RPMI7951 (cell line): ENCODE measurements around the gene ARSB. TPM values are rescaled to one million over a fixed set of nuclear protein-coding genes. Genes with fewer than 3 reads are reported as not detected.
"Not testable (repeated sequence)": the region's sequence is repeated elsewhere in the genome, so short reads cannot be mapped to it uniquely, and the experiment has no call there.

Source experiments
- DNase-seq: peaks from one replicate; pipeline ENCODE4 v3.0.0-alpha.2; 2012; ENCODE audit warnings: low read depth
- total RNA-seq: library from RNA; depleted of rRNA; stranded (reverse); fragments of >200 nt; shearing (Covaris generic); gene quantifications from 2 replicates; pipeline ENCODE4 v1.2.3, GENCODE V29; 2014

Gene ARSB
- total RNA-seq, 1 experiment from 2014 or later, result 18.5 TPM

DNA sequence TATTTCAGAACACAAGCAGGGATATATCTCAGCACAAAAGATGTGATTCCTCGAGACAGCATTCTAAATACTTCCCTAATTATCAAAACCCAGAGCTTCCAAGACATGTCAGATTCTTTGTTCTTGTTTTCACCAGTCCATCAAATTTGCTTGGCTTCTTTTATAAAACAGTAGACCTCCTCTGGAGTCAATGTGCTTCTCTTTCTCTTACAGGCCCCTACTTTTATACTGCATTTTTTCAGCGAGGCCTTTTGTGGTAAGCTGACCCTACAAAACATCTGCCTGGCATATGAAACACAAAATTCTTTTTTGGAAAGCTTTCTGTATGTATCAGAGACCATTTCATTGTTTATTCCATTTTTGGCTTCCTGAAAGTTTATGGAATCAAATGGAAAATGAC, 81.8 kb downstream of the ARSB start:
- no peak for DNase-seq

DNA sequence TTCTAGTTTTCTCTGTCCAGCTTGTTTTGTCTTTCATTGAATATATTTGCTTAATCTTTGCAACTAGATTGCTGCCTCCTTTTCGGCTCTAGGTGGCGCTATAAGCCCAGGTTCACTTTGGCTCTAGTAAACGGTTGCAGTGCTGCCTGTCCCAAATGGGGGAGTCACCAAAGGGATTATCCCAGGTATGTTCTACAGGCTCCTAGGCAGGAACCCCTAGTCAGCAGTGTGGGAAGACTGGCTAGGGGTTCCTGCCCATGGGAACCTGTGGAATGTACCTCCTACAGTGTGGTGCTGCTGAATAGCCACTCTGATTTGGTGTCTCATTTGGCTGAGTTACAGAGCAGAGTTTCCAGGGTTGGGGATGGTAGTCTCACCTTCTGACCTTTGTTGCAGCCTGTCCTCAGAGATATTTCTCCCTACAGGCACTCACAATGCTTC, 85.2 kb downstream of the ARSB start:
- DNase-seq, result peak; percentile 58

DNA sequence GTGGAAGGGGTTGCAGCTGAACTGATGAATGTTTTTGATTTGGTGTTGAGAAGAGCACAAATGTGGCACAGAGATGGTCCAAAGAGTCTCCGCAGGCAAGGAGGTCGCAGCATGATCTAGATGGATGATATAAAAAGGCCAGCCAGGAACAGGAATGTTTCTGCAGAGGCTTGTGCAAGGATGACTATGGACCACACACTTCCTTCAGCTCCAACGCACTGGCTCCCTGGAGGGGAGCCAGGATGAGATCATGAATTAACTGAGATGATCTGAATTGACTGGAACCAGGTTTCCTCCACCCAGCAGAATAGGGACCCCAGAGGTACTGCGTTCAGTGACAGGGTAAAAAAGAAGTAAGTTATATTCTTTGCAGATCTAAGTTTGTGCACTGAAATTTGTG, 89.0 kb downstream of the ARSB start:
- peak; percentile 57 for DNase-seq

DNA sequence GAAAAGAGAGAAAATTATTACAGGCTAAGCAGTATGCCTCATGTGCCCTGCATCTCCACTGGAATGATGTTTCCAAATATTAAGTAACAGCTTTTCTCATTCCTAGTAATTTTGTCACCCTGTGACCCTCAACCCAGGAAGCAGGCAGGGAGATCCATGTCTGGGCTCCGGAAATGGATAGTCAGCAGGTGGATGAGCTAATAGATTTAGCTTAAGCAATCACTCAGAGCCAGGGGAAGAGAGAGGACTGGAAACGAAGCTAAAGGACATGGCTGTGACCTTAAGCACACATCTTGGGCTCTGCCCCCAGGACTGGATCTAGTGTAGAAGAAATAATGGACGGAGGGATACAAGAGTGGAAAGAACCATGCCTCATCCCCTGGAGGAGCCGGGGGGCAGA, 89.5 kb downstream of the ARSB start:
- DNase-seq, result no peak

DNA sequence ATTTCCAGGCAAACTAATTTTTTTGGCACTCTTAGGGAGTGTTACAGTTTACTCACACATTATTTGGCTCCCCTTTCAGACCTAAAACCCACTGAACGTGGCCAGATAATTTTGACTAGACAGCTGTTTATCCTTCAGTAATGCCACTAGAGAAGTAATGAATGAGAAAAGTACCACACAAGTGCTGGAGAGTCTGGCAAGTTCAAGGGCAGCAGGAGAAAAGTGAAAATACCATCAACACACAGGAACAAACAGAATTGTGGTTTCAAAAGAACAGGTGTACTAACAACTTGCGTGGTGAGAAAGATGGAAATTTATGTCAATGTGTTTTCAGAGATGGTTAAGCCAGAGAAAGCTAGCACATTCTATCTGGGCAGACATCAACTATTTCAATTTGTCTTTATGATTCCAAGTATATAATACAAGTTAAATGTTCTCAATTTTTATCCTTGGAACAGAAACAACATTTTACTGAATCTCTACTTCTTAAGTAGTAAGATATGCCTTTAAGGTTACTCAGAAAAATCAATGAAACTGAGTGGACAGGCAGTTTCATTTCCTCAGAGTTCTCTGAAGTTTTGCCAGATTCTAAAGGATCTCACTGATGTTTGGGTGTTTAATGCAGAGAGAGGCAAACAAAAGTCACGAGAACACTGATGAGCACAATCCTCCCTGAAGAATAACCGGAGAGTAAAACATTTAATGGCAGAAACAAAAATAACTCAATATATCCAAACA, 91.0 kb downstream of the ARSB start:
- DNase-seq, result no peak

DNA sequence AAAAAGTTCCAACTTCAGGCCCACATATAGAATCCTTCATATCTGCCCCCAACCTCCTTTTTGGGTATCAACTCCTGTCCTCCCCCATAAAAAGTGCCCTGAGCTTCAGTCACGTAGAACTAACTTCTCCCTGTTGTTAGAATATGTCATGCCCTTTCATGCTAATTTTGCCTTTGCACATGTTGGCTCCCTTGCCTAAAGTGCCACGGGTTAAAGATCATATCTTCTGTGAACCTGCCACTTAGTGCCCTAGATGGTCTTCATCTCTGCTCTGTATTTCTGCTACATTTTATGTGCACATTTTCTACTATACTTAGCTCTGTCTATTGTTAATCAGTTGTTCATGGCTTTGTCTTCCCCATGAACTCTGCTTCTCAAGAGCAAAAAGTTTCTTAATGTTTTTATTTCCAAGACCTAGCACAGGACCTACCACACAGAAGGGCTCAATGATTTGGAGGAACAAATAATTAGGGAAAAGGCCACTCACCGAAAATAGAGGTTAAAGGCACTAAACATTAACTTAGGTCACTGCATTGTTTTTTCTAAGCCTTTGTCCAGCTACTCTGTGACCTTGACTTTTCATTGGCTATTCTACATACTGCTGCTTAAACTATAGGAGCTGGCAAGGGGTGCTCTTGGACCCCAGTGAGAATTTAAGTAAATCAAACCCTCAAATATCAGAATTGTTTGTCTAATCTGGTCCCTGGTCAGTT, 94.3 kb downstream of the ARSB start:
- no peak for DNase-seq

DNA sequence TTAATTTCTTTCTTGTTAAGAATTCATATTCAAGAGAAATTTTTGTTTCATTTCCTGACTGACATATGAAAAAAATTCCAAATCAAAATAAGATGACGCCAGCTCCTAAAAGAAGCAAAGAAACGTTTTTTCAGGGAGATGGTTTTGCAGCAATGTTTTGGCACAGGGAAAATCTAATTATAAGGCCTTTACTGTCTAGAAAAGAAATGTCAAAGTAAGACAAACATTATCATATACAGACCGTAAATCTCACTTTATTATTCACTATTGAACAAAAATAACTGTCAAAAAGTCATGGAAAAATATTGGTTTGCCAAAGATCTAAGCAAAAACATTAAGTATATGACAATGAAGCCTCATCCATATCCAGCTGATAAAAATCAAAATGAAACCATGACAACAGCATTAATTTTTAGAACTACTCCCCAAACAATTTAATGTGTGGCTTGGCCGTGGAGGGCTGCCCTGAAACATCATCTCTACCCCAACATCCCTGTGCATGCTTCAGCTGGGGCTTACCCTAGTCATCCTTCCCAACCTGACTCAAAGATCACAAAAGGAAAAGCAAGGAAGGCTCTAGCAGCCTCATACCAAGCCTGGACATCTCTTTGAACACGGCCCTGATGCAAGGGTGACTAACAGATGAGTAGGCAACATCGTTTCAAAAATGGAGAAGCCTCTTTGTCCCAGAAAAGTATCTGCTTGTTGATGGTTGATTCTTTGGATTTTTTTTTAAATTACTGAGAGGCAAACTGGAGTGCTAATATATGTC, 95.6 kb downstream of the ARSB start:
- DNase-seq, result peak; percentile 66

DNA sequence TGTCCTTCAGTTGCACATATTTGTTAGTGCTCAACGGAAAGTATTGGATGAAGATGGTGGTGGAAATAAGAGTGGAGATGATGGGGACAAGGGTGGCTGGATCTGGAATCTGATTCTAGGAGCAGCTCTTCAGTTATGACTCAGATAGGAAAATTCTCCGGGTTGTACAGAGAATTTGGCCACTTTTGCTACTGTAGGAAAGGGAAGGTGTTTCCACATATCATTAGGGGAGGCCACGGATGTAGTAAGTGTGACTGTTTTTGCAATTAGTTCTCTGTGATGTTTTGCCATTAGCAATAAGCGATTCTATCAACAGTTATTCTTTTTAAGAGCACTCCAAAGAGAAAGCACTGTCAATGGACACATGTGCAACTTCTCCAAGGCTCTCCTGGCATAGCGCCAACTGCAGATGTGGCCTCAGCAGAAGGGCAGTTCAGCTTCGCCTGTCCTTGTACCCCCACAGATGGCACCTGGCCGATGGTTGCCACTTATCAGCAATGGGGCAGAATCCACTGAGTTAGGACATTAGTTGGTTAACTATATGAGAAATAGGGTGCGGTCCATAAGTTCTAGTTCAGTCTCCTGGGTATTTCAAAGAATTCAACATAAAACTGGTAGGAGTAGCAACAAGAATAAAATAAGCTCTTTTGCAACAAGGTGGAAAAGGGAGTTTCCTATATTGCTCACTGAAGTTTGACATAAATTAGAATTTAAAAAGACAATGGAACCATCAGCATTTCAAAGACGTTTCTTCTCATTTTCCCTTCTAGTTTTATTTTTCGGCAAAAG, 96.3 kb downstream of the ARSB start:
- DNase-seq, result no peak

DNA sequence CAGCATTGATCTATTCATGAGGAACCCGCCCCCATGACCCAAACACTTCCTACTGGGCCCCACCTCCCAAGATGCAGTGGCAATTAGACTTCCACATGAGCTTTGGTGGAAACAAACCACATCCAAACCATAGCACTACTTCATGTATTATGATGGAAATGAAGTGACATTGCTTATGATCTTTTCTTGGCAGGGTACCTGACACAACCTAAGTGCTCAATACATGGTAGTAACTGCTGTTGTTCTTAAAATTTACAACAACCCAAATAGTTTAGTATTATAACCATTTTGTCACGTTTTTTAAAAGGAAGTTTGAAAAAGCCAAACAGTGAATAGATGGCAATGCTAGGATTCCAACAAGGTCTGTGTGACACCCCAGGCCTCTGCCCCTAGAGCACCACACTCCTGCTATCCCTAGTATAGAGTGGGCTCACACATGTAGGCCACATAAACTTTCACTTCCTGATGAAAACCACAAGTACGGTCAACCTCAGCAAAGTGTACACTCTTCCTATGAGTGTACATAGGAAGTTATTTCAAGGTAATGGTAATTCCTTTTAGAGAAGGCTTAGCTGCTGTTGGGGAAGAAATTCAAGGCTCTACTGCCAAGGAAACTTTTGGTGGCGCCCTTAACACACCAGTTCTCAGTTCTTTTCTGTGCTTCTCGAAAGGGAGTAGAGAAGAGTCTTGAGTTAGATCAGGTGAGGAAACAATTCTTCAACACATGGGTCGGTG, 97.6 kb downstream of the ARSB start:
- no peak for DNase-seq

DNA sequence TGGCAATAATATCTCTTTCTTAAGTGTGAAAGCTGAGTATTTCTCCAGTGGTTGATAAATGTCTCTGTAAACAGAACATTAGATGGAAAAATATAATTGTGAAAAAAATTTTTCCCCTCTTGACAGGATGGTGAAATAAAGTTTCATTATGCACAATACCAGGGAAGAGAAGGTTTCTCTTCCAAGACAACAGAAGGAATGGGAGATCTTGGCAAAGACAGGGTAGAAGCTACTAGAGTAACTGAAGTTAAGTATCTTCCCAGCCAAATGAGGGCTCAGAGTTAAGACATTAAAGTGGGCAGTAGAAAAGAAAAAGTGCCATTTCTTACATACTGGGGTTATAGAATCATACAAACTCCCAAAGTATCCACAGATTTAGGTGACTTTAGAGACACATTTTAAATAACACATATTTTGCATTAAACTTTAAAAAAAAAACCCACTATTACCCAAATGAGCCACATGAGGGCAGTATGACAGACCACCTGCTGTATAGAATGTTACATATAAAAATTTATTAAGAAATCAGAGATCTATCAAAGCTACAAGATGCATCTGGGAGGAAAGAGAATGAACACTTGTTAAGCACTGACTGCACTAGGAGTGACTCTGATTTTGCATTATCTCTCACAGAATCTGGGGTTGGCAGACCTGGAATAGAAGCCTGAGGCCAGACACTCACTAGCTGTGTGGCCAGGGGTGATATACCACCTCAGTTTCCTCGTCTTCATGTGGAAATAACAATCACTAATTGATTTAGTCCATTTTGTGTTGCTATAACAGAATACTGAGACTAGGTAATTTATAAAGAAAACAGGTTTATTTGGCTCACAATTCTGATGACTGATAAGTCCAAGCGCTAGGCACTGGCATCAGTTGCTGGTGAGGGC, 98.5 kb downstream of the ARSB start:
- no peak for DNase-seq

DNA sequence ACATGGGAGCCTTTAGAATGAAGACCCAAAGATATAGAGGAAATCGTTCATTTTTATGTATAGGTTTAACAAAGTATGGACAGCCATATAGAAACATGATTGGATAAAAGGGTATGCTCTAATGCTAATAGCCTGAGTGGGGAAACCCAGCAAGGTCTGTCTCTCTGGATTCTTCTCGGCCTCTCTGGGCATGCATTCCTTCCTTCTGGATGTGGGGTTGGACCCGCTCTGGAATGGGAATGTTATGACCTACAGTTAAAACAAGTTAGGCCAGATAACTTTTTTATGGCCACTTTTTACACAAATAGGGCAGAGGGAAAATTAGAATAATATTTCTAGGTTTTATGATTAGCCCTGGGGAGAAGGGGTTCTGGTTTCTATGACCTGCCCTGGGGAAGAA, 103.2 kb downstream of the ARSB start:
- DNase-seq, result no peak

DNA sequence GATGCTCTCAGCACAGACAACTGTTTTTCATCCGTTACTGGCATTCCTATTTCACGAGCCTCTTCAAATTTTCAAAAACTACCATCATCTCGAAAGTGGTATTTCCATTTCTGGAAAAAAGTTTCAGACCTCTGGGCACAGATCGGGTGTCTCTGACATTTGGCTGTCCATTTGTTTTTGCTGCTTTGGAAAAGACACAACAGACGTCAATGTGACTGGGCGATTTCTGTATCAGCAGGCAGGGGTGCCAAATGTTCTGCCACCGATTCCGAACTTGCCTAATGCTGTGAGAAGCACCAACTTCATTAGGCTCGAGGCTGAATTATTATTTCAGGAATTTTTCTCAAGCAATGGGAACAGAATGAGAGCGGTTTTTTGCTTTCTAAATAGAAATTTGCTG, 105.6 kb downstream of the ARSB start:
- DNase-seq, result no peak

DNA sequence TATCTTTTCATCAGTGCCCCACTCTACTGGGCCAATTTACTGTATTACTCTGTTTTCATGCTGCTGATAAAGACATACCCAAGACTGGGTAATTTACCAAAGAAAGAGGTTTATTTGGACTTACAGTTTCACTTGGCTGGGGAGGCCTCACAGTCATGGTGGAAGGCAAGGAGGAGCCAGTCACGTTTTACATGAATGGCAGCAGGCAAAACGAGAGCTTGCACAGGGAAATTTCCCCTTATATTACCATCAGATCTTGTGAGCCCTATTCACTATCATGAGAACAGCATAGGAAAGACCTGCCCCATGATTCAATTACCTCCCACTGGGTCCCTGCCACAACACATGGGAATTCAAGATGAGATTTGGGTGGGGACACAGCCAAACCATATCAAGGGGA, 119.0 kb downstream of the ARSB start:
- DNase-seq, result not testable (repeated sequence)

DNA sequence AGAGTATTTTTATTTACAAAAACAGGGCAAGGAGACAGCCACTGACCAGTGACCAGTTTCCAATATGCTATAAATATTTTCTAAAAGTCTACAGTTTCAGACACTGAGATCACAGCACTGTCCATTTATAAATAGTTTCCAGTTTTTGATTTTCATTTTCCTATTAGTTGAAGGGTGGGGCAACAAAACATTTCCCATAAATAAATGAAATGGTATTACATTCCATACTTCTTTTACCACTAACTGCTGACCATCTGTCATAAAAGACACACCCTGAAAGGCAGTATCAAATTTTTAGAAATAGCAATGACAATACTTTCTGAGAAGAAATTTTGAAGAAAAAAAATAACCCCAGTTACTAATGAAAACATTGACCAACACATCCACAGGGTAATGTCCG, 126.7 kb downstream of the ARSB start:
- DNase-seq, result no peak

DNA sequence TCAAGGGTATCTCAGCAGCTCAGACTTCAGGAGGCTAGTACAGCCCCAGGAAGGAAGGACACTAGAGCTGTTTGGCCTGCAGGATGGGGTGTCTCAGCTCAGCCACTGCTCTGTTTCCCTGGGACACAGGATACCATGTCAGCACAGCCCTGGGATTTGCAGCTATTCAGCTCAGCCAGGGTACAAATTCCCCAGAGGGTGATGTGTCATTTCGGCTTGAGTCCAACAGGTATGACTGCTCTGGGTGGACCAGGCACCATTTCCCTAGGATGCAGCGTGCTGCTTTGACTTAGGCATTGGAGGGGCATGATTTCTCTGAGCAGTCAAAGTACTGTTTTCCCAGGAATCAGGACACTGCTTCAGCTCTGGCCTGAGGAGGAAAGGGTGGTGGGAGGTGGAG, 130.1 kb downstream of the ARSB start:
- no peak for DNase-seq

DNA sequence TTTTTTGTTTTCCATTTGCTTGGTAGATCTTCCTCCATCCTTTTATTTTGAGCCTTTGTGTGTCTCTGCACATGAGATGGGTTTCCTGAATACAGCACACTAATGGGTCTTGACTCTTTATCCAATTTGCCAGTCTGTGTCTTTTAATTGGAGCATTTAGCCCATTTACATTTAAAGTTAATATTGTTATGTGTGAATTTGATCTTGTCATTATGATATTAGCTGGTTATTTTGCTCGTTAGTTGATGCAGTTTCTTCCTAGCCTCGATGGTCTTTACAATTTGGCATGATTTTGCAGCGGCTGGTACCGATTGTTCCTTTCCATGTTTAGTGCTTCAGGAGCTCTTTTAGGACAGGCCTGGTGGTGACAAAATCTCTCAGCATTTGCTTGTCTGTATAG, 133.2 kb downstream of the ARSB start:
- DNase-seq, result not testable (repeated sequence)

DNA sequence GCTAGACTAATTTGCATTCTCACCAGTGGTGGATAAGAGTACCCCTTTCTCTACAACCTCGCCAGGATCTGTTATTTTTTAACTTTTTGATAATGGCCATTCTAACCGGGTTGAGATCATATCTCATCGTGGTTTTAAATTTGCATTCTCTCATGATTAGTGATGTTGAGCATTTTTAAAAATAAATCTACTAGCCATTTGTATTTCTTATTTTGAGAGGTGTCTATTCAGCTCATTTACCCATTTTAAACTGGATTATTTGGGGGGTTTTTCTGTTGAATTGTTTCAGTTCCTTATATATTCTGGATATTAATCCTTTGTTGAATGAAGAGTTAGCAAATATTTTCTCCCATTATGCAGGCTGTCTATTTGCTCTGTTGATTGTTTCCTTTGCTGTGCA, 139.6 kb downstream of the ARSB start:
- no peak for DNase-seq

DNA sequence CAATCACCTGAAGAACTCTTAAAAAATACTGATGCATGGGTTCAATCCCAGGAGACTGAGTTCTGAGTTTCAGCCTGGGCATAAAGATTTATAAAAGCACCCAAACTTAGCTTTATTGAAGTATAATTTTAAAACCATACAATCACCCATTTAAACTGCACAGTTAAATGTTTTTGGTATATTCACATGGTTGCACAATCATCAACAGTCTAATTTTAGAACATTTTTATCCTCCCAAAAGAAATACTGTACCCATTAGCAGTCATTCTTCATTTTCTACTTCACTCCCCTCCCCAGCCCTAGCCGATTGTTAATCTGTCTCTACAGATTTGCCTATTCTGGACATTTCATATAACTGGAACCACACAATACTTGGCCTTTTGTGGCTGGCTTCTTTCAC, 141.7 kb downstream of the ARSB start:
- no peak for DNase-seq

DNA sequence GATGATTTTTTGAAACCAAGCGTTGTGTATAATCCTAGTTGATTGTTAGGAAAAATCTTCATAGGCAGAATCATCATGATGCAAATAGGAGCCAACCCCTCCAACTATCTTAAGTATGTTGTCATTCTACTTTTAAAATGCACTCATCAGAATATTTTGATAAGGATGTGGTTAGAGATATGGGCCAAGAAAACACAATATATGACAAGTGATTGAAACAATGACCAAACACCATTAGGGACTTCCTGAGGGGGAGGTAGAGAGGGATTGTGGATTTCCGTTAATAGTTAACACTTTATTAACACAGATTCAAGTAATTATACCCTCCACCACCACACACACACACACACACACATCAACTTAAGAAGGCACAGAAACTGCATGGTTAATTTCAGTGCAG, 143.3 kb downstream of the ARSB start:
- no peak for DNase-seq

DNA sequence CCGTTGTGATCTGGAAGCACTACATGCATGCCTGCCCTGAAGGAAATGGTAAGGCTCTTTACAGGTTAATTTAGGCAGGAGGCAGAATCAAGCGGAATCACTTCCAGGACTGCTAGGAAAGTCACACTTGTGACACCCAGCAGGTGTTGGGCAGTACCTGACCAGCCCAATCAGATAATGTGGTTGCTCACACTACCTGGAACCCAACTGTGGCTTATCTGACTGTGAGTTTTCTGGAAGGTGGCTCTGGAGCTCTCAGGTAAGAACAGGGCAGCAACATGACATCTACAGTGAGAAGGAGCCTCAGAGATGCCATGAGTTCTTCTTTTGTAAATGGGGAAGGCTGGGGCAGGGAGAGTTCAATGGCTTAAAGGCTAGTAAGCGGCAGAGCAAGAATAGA, 146.4 kb downstream of the ARSB start:
- no peak for DNase-seq
